Measurements from ENCODE around the gene POU6F2. TPM values are rescaled to one million over a fixed set of nuclear protein-coding genes. Genes with fewer than 3 reads are reported as not detected.

The POU6F2 gene
- total and polyA plus RNA-seq, 2 experiments from 2014 or later: 7.2 to 7.3 TPM

GRCh38 chr7:39407723-39408122 lies 430.0 kb downstream of the POU6F2 start (continued):
- TF ChIP-seq ZNF462 (CRISPR knock-in tag; IDR thresholded peaks at IDR 0.05) (no peak), ZNF331 (CRISPR knock-in tag; IDR thresholded peaks at IDR 0.05; ENCODE audit: low read depth) (no peak)

- H3K27ac ChIP-seq (ENCODE audit: low read depth): no peak overlapping the region
- H3K4me1 Mint-ChIP-seq: peaks cover 29% of the 10 kb centered on the region
- no peaks in the 10 kb centered on the region for H3K9me2 ChIP-seq (ENCODE audit: insufficient read depth)
- no peak overlapping the region for H3K4me3 ChIP-seq
- DNase-seq (ENCODE audit: low spot score) (no peak), ATAC-seq (no peak)
- no peaks in the 10 kb centered on the region for H4K20me1 ChIP-seq (replicated peaks; ENCODE audit: insufficient read depth)
- H3F3A ChIP-seq (replicated peaks; ENCODE audit: low read depth): no peaks in the 10 kb centered on the region
- H3K9me3 Mint-ChIP-seq: no peaks in the 10 kb centered on the region
- no peak overlapping the region for H3K4me2 ChIP-seq
- H3K4me1 ChIP-seq (ENCODE audit: insufficient read depth): peaks cover 6% of the 10 kb centered on the region
- H2AFZ ChIP-seq: no peak overlapping the region
- H3K36me3 Mint-ChIP-seq (ENCODE audit: low read depth): no peaks in the 10 kb centered on the region
- no peak overlapping the region for H3K4me3 Mint-ChIP-seq
- H3K79me2 ChIP-seq (replicated peaks; ENCODE audit: insufficient read depth): no peaks in the 10 kb centered on the region
- no peak overlapping the region for H3K27ac Mint-ChIP-seq
- H3K36me3 ChIP-seq (ENCODE audit: insufficient read depth): no peaks in the 10 kb centered on the region
- no peaks in the 10 kb centered on the region for H3K27me3 ChIP-seq (ENCODE audit: insufficient read depth)
- peaks cover 8% of the 10 kb centered on the region for H3K27me3 Mint-ChIP-seq (ENCODE audit: insufficient read depth, low read depth, poor library complexity)
- TF ChIP-seq EZH2 (IDR thresholded peaks at IDR 0.05; ENCODE audit: low read depth, unreplicated experiment) (no peak), ETS1 (IDR thresholded peaks at IDR 0.05) (no peak), ZNF114 (CRISPR knock-in tag; IDR thresholded peaks at IDR 0.05) (no peak), ZNF331 (CRISPR knock-in tag; IDR thresholded peaks at IDR 0.05; ENCODE audit: low read depth) (no peak), CTCF (conservative IDR thresholded peaks at IDR 0.05; ENCODE audit: low read depth in 2 of 2) (no peak), CREB1 (CRISPR knock-in tag; IDR thresholded peaks at IDR 0.05; ENCODE audit: low read depth) (no peak), EZH2phosphoT487 (IDR thresholded peaks at IDR 0.05; ENCODE audit: unreplicated experiment) (no peak), REST (IDR thresholded peaks at IDR 0.05; ENCODE audit: unreplicated experiment) (no peak)
Measured at GRCh38 chr7:39408906-39409305, 431.2 kb downstream of the POU6F2 start.

Data from GM23338 (cell line).